HG03066 (cell line): ENCODE measurements around the gene PATL1.
"Not testable (repeated sequence)": the region's sequence is repeated elsewhere in the genome, so short reads cannot be mapped to it uniquely, and the experiment has no call there.

ENCODE experiments used
- ATAC-seq: cut with Tn5 transposase; IDR thresholded peaks from one replicate; pipeline ENCODE4 v1.9.1; 2021; ENCODE audit warnings: low read depth; ENCODE audit not compliant: unreplicated experiment

Gene PATL1

GRCh38 chr11:59668950-59669610 is at the start of gene PATL1:
Gene PATL1 (minus strand): TSS chr11:59669037. CDS start chr11:59668895, 142 bp downstream.
- peak; percentile 91 for ATAC-seq

- no peak for ATAC-seq
Measured at GRCh38 chr11:59716051-59716450, 47.2 kb upstream of the PATL1 start.

- no peak for ATAC-seq
Measured at GRCh38 chr11:59713745-59714144, 44.9 kb upstream of the PATL1 start, which contains the start of gene OR10V1. Gene OR10V1 (minus strand): TSS chr11:59713845. CDS start chr11:59713845, 0 bp downstream.

- ATAC-seq = no peak
Measured at GRCh38 chr11:59710136-59710847, 41.5 kb upstream of the PATL1 start.

- ATAC-seq = no peak
Measured at GRCh38 chr11:59708537-59708936, 39.7 kb upstream of the PATL1 start.

- no peak for ATAC-seq
Measured at GRCh38 chr11:59707371-59707770, 38.5 kb upstream of the PATL1 start.

GRCh38 chr11:59706518-59707285 is 37.9 kb upstream of the PATL1 start:
- ATAC-seq = no peak

- no peak for ATAC-seq
Measured at GRCh38 chr11:59705294-59705693, 36.5 kb upstream of the PATL1 start.

GRCh38 chr11:59703515-59703914 is 34.7 kb upstream of the PATL1 start:
- ATAC-seq = not testable (repeated sequence)

GRCh38 chr11:59700157-59700556 is 31.3 kb upstream of the PATL1 start:
- not testable (repeated sequence) for ATAC-seq

GRCh38 chr11:59698506-59698905 is 29.7 kb upstream of the PATL1 start:
- ATAC-seq = no peak

GRCh38 chr11:59692915-59693314 is 24.1 kb upstream of the PATL1 start:
- ATAC-seq = no peak

- ATAC-seq = no peak
Measured at GRCh38 chr11:59691156-59691555, 22.3 kb upstream of the PATL1 start.

- no peak for ATAC-seq
Measured at GRCh38 chr11:59689015-59689414, 20.2 kb upstream of the PATL1 start.

- ATAC-seq = not testable (repeated sequence)
Measured at GRCh38 chr11:59681260-59681725, 12.5 kb upstream of the PATL1 start.

GRCh38 chr11:59680287-59681154 is 11.7 kb upstream of the PATL1 start:
- peak; percentile 93 for ATAC-seq

GRCh38 chr11:59679347-59679746 is 10.5 kb upstream of the PATL1 start:
- no peak for ATAC-seq

GRCh38 chr11:59678813-59679165 is 10.0 kb upstream of the PATL1 start:
- no peak for ATAC-seq

GRCh38 chr11:59678118-59678812 is 9.4 kb upstream of the PATL1 start:
- ATAC-seq = no peak

GRCh38 chr11:59676205-59676604 is 7.4 kb upstream of the PATL1 start:
- no peak for ATAC-seq
